SHP77 (cell line): ENCODE measurements around the gene FBRS.

Experiments
- DNase-seq, 2 experiments: peaks; one replicate each; lab custom pipeline; 2025; lab: John Stamatoyannopoulos, UW

The FBRS gene

GRCh38 chr16:30644334-30644830 is 13.8 kb upstream of the FBRS start:
- peak in 1 of 2 experiments; percentile 33 for DNase-seq

DNA sequence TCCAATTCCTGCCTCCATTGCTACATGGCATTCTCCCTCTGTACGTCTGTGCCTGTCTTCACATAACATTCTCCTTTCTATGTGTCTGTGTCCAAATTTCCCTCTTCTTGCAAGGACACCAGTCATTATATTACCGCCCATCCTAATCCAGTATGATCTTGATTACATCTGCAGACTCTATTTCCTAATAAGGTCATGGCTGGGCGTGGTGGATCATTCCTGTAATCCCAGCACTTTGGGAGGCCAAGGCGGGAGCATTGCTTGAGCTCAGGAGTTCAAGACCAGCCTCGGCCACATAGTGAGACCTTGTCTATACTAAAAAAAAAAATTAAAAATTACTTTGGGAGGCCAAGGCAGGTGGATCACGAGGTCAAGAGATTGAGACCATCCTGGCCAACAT is 12.5 kb upstream of the FBRS start:
- DNase-seq, result no peak

DNA sequence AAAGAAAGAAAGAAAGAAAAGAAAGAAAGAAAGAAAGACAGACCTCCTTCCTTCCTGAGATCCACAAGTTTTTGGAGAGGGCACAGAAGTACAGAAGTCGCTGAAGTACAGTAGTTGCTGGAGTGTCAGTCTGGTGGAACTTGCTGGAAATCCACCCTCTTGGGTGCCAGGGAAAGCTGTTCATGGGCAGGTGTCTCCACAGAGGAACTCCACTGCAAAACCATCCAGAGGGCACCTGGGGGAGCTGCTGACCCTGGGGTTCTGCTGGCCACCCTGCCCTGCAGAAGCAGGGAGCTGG is 11.0 kb upstream of the FBRS start:
- DNase-seq, result no peak

DNA sequence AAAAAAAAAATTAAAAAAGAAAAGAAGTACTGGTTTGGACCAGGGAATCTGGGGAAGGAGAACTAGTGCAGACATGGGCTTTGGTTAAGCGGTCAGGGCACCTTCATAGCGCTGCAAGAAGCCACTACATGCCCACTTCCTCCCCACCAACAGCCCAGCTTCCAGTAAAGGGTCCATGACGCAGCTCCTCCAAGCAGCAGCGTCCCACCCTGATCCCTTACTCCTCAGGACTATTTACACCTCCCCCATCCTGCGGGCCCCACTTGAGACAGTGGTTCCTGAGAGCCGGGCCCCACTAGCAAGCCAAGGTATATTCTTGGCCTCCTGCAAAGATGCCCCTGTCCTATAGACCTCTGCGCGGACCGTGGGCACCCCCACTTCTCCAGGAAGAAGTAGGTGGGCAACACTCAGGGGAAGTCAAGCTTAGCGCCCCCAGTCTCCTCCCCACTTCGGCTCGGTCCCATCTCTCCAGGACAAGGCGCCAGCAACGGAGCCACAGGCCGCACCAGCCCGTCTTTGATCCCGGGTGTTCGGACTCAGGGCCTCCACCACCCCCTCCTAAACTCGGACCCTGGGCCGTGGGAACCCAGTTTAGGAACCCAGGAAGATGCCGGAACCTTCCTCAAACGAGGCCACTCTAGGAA is 8.4 kb upstream of the FBRS start:
- no peak for DNase-seq

DNA sequence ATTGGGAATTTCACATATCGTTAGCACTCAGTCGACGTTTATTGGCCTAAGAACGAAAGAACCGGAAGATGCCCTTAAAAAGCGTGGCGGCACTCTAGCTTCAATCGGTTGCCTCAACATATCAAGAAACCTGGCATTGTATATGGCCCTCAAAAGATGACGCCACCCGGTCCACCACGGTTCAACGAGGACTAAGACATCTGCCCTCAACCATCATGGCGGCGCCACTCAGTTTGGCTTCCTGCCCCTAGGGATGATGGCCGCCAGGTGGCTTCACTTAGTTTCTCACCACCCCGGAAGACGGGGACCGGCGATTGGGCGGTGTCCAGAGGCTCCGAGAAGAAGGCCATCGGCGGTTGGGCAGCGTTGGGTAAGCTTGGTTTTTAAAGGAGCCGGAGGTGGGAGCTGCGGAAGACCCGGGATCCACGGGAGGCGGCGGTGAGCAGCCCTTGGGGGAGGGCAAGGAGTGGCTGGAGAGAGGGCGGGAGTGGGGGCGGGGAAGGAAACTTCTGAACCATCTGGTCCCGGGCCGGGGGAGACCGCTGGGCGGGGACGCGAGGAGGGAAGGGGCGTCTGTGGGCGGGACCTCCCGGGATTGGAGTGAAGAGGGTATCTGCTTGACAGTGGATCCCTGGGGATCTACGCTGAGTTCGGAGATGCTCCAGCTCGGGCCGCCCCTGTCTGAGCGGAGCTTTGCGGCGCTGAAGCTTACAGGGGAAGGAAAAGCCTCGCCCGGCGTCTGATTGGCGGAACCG is 7.7 kb upstream of the FBRS start, which contains the start of gene PRR14:
Gene PRR14, plus strand, starts transcription at position 592 of the 755 bp plus-strand sequence. CDS start 686 bp downstream, outside the sequence.
- peak; percentile 99 to 100 for DNase-seq

GRCh38 chr16:30651124-30652004 is 6.9 kb upstream of the FBRS start:
- peak; percentile 58 to 60 for DNase-seq

GRCh38 chr16:30652005-30652296 is 6.3 kb upstream of the FBRS start:
- DNase-seq, result no peak

DNA sequence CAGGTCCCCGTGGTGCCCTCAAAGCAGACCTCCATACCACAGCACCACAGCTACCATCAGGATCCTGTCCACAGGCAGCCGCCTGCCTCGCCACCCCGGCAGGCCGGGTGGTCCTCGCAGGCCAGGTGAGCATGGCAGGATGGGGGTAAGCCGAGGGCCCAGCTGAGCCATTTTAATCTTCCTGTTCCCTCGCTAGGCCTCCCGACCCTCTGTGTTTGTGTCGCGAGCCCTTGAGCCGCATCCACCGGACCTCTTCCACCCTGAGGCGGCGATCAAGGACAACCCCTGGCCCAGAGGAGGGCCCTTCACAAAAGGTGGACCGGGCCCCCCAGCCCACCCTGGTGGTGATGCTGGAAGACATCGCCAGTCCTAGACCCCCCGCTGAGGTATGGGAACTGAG is 5.5 kb upstream of the FBRS start:
- DNase-seq, result no peak

GRCh38 chr16:30654856-30655255 is 3.4 kb upstream of the FBRS start:
- no peak for DNase-seq

DNA sequence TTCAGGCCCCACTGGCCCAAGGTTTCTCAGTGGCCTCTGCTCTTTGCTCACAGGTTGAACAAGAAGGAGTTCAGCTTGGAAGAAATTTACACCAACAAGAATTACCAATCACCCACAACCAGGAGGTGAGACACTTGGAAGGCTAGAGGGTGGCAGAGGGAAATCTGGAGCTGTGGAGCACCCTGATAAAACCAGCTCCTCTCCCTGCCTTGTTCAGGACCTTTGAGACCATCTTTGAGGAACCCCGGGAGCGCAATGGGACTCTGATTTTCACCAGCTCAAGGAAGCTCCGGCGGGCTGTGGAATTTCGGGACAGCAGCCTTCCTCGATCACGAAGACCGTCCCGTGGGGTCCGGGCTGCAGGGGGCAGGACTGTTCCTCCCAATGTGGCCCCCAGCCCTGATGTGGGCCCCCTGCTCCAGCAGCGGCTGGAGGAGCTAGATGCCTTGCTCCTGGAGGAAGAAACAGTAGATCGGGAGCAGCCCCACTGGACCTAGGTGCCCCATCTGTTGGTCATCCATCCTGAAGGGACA is 2.4 kb upstream of the FBRS start:
- no peak for DNase-seq

DNA sequence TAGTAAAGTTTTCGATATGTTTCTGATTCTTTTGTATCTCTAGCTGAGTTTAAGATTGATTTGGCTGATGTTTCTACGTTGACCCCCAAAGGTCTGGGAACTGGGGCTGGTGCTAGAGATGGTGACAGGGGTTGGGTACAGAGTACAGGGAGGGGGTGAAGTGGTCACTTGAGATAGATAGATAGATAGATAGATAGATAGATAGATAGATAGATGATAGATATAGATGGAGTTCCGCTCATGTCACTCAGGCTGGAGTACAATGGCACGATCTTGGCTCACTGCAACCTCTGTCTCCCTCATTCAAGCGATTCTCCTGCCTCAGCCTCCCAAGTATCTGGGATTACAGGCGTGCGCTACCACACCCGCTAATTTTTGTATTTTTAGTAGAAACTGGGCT is 1.8 kb upstream of the FBRS start:
- no peak for DNase-seq

DNA sequence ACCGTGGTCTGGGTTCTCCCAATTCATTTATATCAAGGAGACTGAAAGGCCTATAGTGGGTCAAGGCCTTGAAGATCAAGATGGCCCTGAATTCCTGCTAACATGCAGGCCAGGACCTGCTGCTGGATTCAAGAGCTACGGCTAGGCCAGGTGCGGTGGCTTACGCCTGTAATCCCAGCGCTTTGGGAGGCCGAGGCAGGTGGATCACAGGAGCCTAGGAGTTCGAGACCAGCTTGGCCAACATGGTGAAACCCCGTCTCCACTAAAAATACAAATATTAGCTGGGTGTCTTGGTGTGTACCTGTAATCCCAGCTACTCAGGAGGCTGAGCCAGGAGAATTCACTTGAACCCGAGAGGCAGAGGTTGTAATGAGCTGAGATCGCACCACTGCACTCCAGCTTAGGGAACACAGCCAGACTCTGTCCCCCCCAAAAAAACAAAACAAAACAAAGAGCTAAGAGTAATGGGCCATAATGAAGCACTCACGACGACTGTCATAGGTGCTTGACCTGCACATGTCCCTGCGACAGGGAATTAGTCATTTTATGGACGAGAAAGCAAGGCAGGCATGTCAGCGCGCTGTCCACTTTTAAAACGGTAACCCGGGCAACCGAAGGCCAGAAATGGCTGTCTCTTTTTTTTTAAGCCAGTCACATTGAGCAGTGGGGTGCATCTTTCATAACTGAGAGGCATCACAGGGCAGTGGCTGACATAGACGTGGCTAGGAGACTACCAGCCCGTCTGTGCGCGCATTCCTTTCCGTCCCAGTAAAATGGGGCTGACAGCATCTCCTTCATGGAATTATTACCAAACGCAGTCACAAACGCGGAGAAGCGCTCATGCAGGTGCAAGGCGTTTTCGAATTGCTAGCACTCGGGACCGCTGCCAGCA is 1.0 kb upstream of the FBRS start:
- DNase-seq, result no peak

- DNase-seq, result peak; percentile 94 to 96
Observed at GRCh38 chr16:30658731-30659506, 688 bp downstream of the FBRS start.

DNA sequence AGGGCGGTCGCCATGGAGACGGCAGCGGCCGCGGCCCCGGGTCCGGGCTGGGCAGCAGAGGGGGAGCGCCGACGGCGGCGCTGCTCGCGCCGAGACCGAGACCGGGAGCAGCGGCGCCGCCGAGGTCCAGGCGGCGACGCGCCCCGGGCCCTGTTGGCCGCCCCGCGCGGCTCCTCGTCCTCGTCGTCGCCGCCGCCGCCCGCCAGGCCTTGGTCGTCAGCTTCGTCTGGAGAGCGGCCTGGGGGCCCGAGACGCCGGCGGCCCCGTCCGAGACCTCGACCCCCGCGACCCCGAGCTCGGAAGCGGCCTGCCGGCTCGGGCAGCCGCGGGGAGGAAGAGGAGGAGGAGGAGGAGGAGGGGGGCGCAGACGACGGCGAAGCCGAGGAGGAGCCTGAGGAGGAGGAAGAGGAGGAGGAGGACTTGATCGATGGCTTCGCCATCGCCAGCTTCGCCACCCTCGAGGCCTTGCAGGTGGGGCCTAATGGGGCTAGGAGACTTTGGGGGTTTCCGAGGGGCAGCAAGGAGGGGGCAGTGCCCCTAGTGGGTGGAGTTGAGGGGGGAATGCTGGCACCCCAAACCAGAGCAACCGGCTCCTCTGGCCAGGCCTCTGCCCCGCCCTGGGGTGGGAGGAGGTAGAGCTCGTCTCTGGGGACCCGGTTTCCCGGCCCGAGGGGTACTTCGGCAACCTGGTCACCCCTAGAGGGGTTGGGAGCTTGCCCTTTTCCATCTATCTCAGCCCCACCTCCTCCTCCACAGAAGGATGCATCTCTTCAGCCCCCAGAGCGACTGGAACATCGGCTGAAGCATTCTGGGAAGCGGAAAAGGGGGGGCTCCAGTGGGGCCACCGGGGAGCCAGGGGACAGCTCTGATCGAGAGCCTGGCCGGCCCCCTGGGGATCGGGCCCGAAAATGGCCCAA is 1.5 kb downstream of the FBRS start:
- no peak for DNase-seq

DNA sequence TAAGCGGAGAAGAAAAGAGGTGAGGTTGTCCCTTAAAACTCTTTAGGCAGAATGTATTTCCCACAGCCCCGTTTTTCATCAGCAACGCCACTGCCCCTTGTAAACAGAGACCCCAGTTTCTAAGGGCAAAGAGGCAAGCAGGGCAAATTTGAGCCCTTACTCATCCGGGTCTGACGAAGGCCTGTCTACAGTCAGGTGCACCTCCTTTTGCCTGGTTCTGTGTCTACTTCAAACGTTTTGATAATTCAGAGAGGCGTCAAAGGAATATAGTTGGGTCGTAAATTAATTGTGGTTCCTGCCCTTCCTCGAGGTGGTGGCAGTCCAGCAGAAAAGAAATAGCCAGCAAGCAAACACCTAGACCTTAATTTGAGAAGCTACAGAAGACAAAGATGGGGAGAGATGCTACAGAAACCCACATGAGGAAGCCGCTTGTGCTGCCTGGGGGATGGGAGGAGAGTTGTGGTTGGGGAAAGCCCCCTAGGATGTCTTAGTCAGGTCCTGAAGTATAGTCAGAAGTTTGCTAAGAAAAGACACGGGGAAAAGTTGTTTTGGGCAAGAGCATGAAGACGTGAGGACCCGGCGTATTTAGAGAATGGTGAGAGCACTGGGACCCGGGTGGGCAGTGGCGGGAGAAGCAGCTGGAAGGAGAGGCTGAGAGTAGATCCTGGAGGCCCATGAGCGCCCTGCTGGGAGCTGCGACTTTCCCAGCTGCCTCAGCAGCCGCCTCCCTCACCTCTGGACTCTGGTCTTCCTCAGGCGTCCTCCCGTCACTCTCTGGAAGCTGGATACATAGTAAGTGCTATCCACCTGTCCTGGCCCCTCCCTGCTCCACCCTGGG is 2.4 kb downstream of the FBRS start:
- no peak for DNase-seq

DNA sequence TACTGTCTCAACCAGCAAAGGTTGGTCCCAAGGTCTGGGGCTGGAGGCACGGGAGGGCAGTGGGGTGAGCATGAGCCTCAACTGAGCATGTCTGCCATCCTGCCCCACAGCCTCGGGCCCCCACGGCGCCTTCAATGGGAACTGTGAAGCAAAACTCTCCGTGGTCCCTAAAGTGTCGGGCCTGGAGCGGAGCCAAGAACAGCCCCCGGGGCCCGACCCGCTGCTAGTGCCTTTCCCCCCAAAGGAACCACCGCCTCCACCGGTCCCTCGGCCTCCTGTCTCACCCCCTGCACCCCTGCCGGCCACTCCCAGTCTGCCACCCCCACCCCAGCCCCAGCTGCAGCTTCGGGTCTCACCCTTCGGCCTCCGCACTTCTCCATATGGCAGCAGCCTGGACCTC is 4.2 kb downstream of the FBRS start:
- DNase-seq, result no peak

DNA sequence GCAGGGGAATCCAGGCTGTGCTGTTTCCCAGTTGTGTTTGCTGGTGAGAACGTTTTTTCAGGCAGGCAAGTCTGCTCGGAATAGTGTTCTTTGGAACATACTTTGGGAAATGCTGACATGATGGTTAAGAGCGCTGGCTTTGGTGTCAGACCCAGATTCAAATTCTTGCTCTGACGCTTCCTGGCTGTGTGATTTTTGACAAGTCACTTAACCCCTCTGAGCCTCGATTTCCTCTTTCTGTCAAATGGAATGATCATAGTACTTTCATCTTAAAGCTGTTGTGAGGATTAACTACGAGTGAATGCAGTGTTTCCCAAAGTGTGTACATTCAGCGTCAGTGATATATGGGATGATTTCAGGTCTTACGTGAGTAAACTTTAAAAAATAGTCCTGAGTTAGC is 4.8 kb downstream of the FBRS start:
- DNase-seq, result no peak

DNA sequence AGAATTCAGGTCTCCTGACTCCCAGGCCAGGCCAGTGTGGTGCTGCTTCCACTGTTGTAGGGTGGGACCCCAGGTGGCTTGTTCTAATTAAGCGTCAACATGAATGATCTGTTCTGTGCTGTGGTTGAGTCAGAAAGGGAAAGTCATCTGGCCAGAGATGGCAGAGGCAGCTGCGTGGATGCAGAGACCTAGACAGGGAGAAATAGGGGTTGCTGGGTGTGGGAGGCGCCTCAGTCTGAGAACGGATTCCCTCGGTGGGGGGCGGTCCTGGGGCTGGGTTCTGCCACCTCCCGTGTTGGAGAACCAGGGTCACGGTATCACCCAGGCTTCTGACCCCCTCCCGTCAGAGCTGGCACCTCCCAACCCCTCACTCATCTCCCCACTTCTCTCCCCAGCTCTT is 5.6 kb downstream of the FBRS start:
- no peak for DNase-seq

- no peak for DNase-seq
Observed at GRCh38 chr16:30664616-30665109, 6.4 kb downstream of the FBRS start.
